AG04449 (cell line): ENCODE data around the gene KLHL29.

Source experiments
- CTCF ChIA-PET: fragments of 350-600 bp; formaldehyde crosslinking; extraction: SDS; loops from one replicate; lab custom pipeline; 2021; ENCODE audit warnings: antibody characterized with exemption; lab: Yijun Ruan, JAX
- POLR2A ChIA-PET: fragments of 400-600, 350-600 bp; formaldehyde crosslinking; extraction: SDS; loops from one replicate; lab custom pipeline; 2020; ENCODE audit warnings: antibody characterized with exemption, inconsistent platforms; lab: Yijun Ruan, JAX
- DNase-seq: peaks from one replicate; pipeline ENCODE4 v3.0.0-alpha.2; 2010; ENCODE audit warnings: low read depth, low spot score
- H3K4me3 ChIP-seq: 2 replicates; pipeline ENCODE4 v1.5.1; 2011; ENCODE audit warnings: low read depth, mild to moderate bottlenecking, control low read depth, low read length
- TF ChIP-seq, protein P1 (sequence below): IDR thresholded peaks from one replicate; pipeline ENCODE4 v1.5.1; 2011; ENCODE audit warnings: mild to moderate bottlenecking, moderate library complexity, low read length, control low read depth, inconsistent platforms; ENCODE audit not compliant: insufficient read depth; ENCODE audit errors: missing control alignments

Gene KLHL29

GRCh38 chr2:23414871-23415270 lies 29.9 kb downstream of the KLHL29 start:
- ChIA-PET POLR2A (no interaction called here), CTCF (interaction anchor here (0.8 to 2.1 kb wide), 6 partner anchors 11 to 345 kb away, joined by 3 to 6 read pairs (median 4); no protein-coding TSS in a partner anchor)
- no peak for DNase-seq
- TF ChIP-seq, protein P1, sequence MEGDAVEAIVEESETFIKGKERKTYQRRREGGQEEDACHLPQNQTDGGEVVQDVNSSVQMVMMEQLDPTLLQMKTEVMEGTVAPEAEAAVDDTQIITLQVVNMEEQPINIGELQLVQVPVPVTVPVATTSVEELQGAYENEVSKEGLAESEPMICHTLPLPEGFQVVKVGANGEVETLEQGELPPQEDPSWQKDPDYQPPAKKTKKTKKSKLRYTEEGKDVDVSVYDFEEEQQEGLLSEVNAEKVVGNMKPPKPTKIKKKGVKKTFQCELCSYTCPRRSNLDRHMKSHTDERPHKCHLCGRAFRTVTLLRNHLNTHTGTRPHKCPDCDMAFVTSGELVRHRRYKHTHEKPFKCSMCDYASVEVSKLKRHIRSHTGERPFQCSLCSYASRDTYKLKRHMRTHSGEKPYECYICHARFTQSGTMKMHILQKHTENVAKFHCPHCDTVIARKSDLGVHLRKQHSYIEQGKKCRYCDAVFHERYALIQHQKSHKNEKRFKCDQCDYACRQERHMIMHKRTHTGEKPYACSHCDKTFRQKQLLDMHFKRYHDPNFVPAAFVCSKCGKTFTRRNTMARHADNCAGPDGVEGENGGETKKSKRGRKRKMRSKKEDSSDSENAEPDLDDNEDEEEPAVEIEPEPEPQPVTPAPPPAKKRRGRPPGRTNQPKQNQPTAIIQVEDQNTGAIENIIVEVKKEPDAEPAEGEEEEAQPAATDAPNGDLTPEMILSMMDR: peak; percentile 29
- H3K4me3 ChIP-seq: no peak overlapping the region

DNA sequence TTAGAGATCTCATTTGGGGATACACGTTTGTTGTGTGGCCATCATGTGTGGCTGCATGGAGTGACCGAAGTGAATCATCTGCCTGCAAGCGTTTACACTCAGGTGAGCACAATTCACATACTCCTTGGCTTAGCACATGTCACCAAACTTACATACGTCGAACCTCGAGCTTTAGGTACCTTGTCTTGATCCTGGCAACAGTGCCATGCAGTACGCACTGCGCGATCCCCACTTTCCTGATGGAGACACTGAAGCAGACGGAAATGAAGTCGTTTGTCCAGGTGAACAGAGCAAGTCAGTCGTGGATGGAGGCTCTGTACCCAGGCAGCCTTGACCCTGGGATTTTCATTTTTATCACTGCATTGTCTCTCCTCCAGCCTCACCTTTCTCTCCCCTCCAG lies 32.3 kb downstream of the KLHL29 start:
- ChIA-PET CTCF (interaction anchor here (0.8 to 1.2 kb wide), 2 partner anchors 17 to 36 kb away, joined by 3 to 4 read pairs; no protein-coding TSS in a partner anchor), POLR2A (no interaction called here)
- no peak overlapping the region for H3K4me3 ChIP-seq
- no peak for DNase-seq
- TF ChIP-seq, protein P1: no peak

GRCh38 chr2:23418056-23418455 lies 33.1 kb downstream of the KLHL29 start:
- ChIA-PET CTCF (interaction anchor here (0.7 to 1.4 kb wide), 2 partner anchors 13 to 16 kb away, joined by 3 to 4 read pairs; no protein-coding TSS in a partner anchor), POLR2A (no interaction called here)
- TF ChIP-seq, protein P1: no peak
- H3K4me3 ChIP-seq: no peak overlapping the region
- DNase-seq: no peak

DNA sequence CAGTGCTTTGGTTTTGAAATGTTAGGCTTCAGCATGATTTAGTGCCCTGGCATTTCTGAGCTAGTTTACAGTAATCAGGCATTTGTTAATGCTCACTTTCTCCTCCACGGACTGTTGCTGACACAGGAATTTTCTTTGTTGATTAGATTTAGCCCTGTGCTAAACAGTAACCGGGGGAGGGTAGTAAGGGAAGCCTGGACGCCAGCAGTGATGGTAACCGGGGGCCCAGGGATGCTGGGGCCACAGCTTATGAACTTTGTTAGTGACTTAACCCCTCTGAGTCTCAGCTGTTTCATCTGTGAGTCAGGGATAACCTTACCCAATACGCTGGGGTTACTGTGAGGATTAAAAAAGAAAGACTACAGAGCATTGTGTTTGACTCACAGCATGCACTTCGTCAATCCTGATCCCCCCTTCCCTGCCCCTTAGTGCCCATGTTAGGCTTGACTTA lies 33.5 kb downstream of the KLHL29 start:
- TF ChIP-seq, protein P1: no peak
- H3K4me3 ChIP-seq: no peak overlapping the region
- ChIA-PET CTCF (interaction anchor here (0.7 to 1.4 kb wide), 2 partner anchors 13 to 16 kb away, joined by 3 to 4 read pairs; no protein-coding TSS in a partner anchor), POLR2A (no interaction called here)
- peak; percentile 45 for DNase-seq

GRCh38 chr2:23419171-23420090 lies 34.5 kb downstream of the KLHL29 start:
- POLR2A ChIA-PET: no interaction called here
- no peak for DNase-seq
- H3K4me3 ChIP-seq: no peak overlapping the region
- TF ChIP-seq, protein P1: no peak
- CTCF ChIA-PET: interaction anchor here (0.7 to 1.4 kb wide), 2 partner anchors 8 to 14 kb away, joined by 3 to 4 read pairs; no protein-coding TSS in a partner anchor
